Measurements from ENCODE around the gene CFAP20. TPM values are rescaled to one million over a fixed set of nuclear protein-coding genes. Genes with fewer than 3 reads are reported as not detected.
"Not testable (repeated sequence)": the region's sequence is repeated elsewhere in the genome, so short reads cannot be mapped to it uniquely, and the experiment has no call there.

Gene CFAP20
- total and polyA plus RNA-seq, 2 donors from 2014 or later: 22.3 to 33.3 TPM

DNA sequence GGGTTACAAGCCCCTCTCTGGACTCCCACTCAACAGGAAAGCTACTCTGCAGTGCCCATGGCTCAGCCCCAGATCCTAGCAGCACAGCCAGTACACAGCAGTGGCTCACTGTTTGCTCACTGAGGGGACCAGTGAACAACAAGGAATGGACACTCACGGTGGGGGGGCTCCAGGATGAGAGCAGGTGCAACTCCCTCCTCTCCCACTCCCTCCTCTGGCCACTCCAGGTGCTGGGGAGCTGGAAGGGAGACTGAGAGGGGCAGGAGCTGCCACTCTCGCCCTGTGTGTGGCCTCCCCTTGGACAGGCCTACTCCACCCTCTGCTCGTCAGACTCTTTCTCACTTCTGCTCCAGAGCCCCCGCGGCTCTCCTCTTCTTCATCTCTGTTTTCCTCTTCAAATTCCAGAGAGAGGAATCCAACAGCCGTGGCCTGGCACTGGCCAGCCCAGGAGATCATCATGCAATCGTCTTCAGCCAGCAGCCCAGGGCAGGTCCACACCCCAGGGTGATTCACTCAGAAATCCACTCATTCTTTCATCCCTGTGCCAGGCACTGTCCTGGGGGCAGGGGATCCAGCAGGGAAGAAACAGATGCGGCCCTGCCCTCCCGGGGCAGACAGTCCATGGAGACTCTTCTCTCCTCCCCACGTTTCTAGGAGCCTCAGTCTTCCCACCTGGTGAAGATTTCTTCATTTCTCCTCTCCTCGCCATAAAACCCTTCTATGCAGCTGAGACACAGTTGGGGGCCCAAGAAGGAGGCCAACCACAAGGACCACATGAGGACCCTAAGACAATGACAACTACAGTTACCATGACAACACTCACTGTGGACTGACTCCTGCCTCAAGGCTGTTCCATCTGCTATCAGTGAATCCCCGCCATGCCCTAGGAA, 30.7 kb downstream of the CFAP20 start:
- TF ChIP-seq, protein P1, sequence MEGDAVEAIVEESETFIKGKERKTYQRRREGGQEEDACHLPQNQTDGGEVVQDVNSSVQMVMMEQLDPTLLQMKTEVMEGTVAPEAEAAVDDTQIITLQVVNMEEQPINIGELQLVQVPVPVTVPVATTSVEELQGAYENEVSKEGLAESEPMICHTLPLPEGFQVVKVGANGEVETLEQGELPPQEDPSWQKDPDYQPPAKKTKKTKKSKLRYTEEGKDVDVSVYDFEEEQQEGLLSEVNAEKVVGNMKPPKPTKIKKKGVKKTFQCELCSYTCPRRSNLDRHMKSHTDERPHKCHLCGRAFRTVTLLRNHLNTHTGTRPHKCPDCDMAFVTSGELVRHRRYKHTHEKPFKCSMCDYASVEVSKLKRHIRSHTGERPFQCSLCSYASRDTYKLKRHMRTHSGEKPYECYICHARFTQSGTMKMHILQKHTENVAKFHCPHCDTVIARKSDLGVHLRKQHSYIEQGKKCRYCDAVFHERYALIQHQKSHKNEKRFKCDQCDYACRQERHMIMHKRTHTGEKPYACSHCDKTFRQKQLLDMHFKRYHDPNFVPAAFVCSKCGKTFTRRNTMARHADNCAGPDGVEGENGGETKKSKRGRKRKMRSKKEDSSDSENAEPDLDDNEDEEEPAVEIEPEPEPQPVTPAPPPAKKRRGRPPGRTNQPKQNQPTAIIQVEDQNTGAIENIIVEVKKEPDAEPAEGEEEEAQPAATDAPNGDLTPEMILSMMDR (IDR thresholded peaks at IDR 0.05; ENCODE audit: borderline replicate concordance, extremely low read depth, insufficient read depth): no peak
- FAIRE-seq (no peak), DNase-seq (peak in 1 of 5 donors; percentile 41)
- Histone ChIP-seq H3K4me1 (ENCODE audit: control insufficient read depth in 2 of 3, insufficient read depth in 2 of 3, low read depth in 1 of 3, low read length in 3 of 3) (no peaks in the 10 kb centered on the region), H3K27me3 (ENCODE audit: control insufficient read depth, insufficient read depth, low read length) (no peaks in the 10 kb centered on the region), H3K9me3 (ENCODE audit: control insufficient read depth in 2 of 3, insufficient read depth in 1 of 3, low read length in 3 of 3) (no peaks in the 10 kb centered on the region), H3K27ac (ENCODE audit: low read depth in 2 of 2, low read length in 2 of 2) (no peak overlapping the region), H3K36me3 (ENCODE audit: control insufficient read depth in 2 of 3, insufficient read depth in 3 of 3, low read length in 3 of 3) (no peaks in the 10 kb centered on the region), H3K4me3 (ENCODE audit: low read length in 3 of 3) (no peak overlapping the region), H3K9ac (ENCODE audit: low read length in 3 of 3) (no peak overlapping the region)
- intact Hi-C loops (cut with DNase I): no loop called here

DNA sequence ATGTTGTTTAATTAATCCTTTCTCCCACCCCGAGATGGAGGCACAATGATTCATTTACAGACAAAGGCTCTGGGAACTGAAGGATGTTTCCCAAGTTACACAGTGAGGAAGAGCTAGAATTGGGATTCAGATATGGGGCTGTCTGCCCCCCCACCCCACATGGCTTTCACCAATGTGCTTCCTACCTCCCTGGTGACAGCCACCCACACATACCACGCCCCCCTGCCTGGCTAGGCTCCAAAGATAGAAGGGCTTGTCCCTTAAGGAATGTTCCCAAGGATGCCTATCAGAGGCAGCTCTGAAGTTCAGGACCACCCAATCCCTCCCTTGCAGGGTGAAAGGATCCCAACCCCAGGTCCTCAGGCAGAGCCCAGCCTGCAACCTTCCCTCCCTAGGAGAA, 32.9 kb downstream of the CFAP20 start:
- no peaks in the 10 kb centered on the region for H3K36me3 ChIP-seq (ENCODE audit: control insufficient read depth in 2 of 3, insufficient read depth in 3 of 3, low read length in 3 of 3)
- H3K9ac ChIP-seq (ENCODE audit: low read length in 3 of 3): no peak overlapping the region
- intact Hi-C loops (cut with DNase I): no loop called here
- H3K4me3 ChIP-seq (ENCODE audit: low read length in 3 of 3): no peak overlapping the region
- TF ChIP-seq, protein P1 (IDR thresholded peaks at IDR 0.05; ENCODE audit: borderline replicate concordance, extremely low read depth, insufficient read depth): no peak
- H3K4me1 ChIP-seq (ENCODE audit: control insufficient read depth in 2 of 3, insufficient read depth in 2 of 3, low read depth in 1 of 3, low read length in 3 of 3): no peaks in the 10 kb centered on the region
- FAIRE-seq (no peak), DNase-seq (no peak)
- H3K27ac ChIP-seq (ENCODE audit: low read depth in 2 of 2, low read length in 2 of 2): no peak overlapping the region
- H3K27me3 ChIP-seq (ENCODE audit: control insufficient read depth, insufficient read depth, low read length): no peaks in the 10 kb centered on the region
- no peaks in the 10 kb centered on the region for H3K9me3 ChIP-seq (ENCODE audit: control insufficient read depth in 2 of 3, insufficient read depth in 1 of 3, low read length in 3 of 3)

DNA sequence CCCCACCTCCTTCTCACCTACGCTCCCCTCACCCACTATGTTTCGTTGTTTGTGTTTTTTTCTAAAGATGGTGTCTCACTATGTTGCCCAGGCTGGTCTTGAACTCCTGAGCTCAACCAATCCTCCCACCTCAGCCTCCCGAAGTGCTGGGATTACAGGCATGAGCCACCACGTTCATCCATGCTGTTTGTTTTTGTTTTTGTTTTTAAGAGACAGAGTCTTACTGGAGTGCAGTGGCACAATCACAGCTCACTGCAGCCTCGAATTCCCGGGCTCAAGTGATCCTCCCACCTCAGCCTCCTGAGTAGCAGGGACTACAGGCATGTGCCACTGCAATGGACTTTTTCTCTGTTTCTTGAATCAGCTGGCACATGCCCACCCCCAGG, 33.6 kb downstream of the CFAP20 start:
- H3K4me3 ChIP-seq (ENCODE audit: low read length in 3 of 3); H3K27me3 ChIP-seq (ENCODE audit: control insufficient read depth, insufficient read depth, low read length); H3K9ac ChIP-seq (ENCODE audit: low read length in 3 of 3); FAIRE-seq; H3K4me1 ChIP-seq (ENCODE audit: control insufficient read depth in 2 of 3, insufficient read depth in 2 of 3, low read depth in 1 of 3, low read length in 3 of 3); H3K9me3 ChIP-seq (ENCODE audit: control insufficient read depth in 2 of 3, insufficient read depth in 1 of 3, low read length in 3 of 3); intact Hi-C loops (cut with DNase I); DNase-seq; H3K27ac ChIP-seq (ENCODE audit: low read depth in 2 of 2, low read length in 2 of 2); H3K36me3 ChIP-seq (ENCODE audit: control insufficient read depth in 2 of 3, insufficient read depth in 3 of 3, low read length in 3 of 3): not testable (repeated sequence)

DNA sequence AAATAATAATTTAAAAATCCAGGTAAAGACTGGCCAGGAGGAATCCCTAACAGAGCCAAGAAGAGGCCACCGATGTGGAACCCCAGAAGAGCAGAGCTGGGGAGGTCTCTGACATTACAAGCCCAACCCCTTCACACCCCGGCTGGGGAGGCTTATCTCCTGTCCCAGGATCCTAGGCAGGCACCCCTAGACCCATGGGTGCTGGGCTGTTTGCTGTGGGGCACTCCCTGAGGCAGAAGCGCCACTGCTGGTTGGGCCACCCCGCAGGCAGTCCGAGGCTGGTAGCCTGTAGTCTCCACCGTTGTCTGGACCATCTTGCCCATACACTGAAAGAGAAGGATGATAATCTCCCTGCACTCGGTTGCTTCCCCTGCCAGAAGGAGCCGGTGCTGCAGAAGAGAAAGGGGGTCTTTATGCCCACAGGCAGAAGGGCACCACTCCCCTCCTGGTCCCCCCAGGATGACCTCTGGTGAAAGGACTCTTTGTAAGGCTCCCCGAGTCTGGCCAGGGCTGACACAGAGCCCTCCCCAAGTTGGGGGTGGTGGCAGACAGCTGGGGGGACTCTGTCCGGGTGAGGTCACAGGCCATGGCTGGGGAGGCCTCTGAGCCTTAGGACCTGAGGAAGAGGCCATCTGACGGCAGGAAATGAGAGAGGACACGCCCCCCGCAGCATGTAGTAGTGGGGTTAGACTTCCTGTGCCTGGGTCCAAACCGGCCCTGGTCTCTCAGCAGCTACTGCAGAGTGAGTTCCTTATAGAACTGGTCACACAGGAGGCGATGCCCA, 34.2 kb downstream of the CFAP20 start:
- H3K27ac ChIP-seq (ENCODE audit: low read depth in 2 of 2, low read length in 2 of 2): no peak overlapping the region
- H3K9ac ChIP-seq (ENCODE audit: low read length in 3 of 3): no peak overlapping the region
- H3K4me3 ChIP-seq (ENCODE audit: low read length in 3 of 3): no peak overlapping the region
- no peaks in the 10 kb centered on the region for H3K4me1 ChIP-seq (ENCODE audit: control insufficient read depth in 2 of 3, insufficient read depth in 2 of 3, low read depth in 1 of 3, low read length in 3 of 3)
- no peaks in the 10 kb centered on the region for H3K36me3 ChIP-seq (ENCODE audit: control insufficient read depth in 2 of 3, insufficient read depth in 3 of 3, low read length in 3 of 3)
- no peak for FAIRE-seq
- peak in 1 of 5 donors; percentile 38 for DNase-seq
- intact Hi-C loops (cut with DNase I): no loop called here
- TF ChIP-seq, protein P1 (IDR thresholded peaks at IDR 0.05; ENCODE audit: borderline replicate concordance, extremely low read depth, insufficient read depth): no peak
- H3K27me3 ChIP-seq (ENCODE audit: control insufficient read depth, insufficient read depth, low read length): no peaks in the 10 kb centered on the region
- H3K9me3 ChIP-seq (ENCODE audit: control insufficient read depth in 2 of 3, insufficient read depth in 1 of 3, low read length in 3 of 3): no peaks in the 10 kb centered on the region

All from kidney (tissue), 14 donors.